ENCODE results near the gene S100A2.
"Not testable (repeated sequence)": the region's sequence is repeated elsewhere in the genome, so short reads cannot be mapped to it uniquely, and the experiment has no call there.

The S100A2 gene

GRCh38 chr1:153527023-153527682 is 38.5 kb downstream of the S100A2 start:
- DNase-seq = no peak

GRCh38 chr1:153526132-153526543 is 39.5 kb downstream of the S100A2 start:
- no peak for DNase-seq

GRCh38 chr1:153525088-153525728 is 40.4 kb downstream of the S100A2 start:
- no peak for DNase-seq

GRCh38 chr1:153522353-153523048 is 43.1 kb downstream of the S100A2 start:
- not testable (repeated sequence) for DNase-seq

- DNase-seq = not testable (repeated sequence)
These were observed 43.8 kb downstream of the S100A2 start for GRCh38 chr1:153521808-153522207.

GRCh38 chr1:153520818-153521476 is 44.7 kb downstream of the S100A2 start:
- no peak for DNase-seq

- DNase-seq = not testable (repeated sequence)
These were observed 45.4 kb downstream of the S100A2 start for GRCh38 chr1:153520137-153520691.

- no peak for DNase-seq
These were observed 46.4 kb downstream of the S100A2 start for GRCh38 chr1:153519242-153519641.

- no peak for DNase-seq
These were observed 49.9 kb downstream of the S100A2 start for GRCh38 chr1:153515504-153516394.

GRCh38 chr1:153513666-153514065 is 52.0 kb downstream of the S100A2 start:
- no peak for DNase-seq

GRCh38 chr1:153513023-153513422 is 52.6 kb downstream of the S100A2 start:
- DNase-seq = no peak
